Epithelial cell of proximal tubule (primary cell): Measurements from ENCODE around the gene OXSM. TPM values are rescaled to one million over a fixed set of nuclear protein-coding genes. Genes with fewer than 3 reads are reported as not detected.

Experiments
- DNase-seq: peaks from one replicate; pipeline ENCODE4 v3.0.0-alpha.2; 2011; ENCODE audit warnings: low read depth
- H3K4me3 ChIP-seq: 2 replicates; pipeline ENCODE4 v1.5.1; 2011; ENCODE audit warnings: low read depth, mild to moderate bottlenecking, low read length
- CTCF ChIP-seq: conservative IDR thresholded peaks from 2 replicates; pipeline ENCODE4 v1.5.1; 2012; ENCODE audit warnings: low read depth, mild to moderate bottlenecking, low read length
- total RNA-seq: library from RNA; depleted of rRNA; stranded (reverse); fragments of >200 nt; gene quantifications from 2 replicates; pipeline ENCODE4 v1.2.3, GENCODE V29; 2015

The OXSM gene
- total RNA-seq, 1 donor from 2014 or later, result 7.8 TPM

DNA sequence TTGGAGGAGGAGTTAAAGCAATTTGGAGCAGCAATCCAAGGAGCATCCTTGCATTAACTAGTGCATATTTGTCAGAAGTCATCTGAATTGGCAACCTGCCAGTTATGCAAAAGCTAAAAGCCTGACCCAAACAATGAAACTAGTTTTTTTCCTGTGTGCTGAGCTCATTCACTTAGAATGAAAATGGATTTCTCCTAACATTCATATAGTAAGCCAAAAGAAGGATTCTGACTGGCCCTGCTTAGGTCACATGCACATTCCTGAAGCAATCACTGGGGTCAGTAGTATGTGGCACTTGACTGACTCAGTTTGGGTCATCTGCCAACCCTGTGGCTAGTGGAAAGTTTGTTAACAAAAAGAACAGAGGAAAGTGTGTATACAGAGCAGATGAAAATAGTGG lies 30.5 kb downstream of the OXSM start:
- peak; percentile 90 for DNase-seq
- H3K4me3 ChIP-seq, result no peak overlapping the region
- TF ChIP-seq CTCF, result no peak

DNA sequence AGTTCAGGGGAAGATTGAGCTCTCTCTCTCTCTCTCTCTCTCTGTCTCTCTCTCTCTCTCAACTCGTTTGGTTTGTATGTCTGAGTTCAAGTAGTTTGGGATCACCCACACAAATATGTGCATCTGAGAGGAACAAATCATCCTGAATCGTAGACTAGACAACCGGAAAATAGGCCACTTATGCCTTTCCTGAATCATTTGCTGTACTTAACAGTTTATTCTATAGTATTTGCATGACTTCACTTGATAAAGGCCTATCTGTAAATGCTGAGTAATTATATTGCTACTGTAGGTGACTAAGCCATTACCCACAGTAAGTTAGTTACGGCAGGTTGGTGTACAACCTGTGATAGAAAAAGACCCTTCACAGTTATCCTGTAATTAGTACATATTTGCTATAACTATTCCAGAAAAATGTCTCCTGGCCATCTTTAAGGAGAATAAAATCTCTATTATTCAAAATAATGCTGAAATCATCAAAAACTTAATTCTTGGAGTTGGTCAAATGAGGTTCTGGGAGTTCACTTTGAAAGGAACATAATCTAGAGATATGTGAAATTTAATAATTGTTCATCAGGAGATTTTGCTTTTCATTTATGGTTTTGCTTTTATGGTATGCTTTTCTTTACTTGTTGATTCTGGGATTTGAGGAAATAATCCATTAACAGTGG lies 31.1 kb downstream of the OXSM start:
- H3K4me3 ChIP-seq, result no peak overlapping the region
- TF ChIP-seq CTCF, result no peak
- peak; percentile 15 for DNase-seq

- DNase-seq, result no peak
- TF ChIP-seq CTCF, result no peak
- H3K4me3 ChIP-seq, result no peak overlapping the region
Observed at GRCh38 chr3:25821746-25822573, 32.1 kb downstream of the OXSM start.

DNA sequence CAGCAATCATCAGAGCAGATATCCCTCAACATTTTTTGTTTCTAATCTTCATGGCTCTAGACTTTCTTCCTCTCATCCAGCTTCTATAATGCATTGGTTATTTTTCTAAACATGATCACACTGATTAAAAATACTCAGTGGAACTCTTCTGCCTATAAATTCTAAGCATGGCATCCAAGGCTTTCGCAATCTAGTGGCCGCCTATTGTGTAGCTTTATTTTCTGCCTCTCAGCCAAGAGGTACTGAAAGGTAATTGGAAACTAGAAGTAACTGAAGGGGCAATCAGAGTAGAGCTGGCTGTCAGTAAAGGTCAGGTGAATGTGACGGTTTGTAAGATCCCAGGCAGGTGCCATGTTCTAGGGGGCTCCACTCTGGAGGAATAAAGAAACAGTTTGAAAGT lies 33.4 kb downstream of the OXSM start:
- no peak overlapping the region for H3K4me3 ChIP-seq
- no peak for DNase-seq
- TF ChIP-seq CTCF, result no peak

DNA sequence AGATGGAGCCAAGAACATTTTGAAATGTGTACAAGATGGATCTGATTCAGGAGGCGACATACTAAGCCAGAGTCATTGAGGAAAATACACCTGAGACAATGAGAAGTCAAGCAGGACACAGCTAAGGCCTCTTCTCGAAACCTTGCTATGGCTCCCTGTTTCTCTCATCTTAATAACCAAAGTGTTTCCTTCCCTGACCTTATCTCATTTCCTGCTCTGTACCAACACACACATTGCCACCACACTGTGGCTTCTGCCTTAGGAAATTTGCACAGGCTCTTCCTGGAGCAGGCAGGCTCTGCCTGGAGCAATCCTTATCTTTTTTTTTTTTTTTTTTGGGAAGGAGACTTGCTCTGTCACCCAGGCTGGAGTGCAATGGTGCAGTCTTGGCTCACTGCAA lies 36.6 kb downstream of the OXSM start:
- no peak for DNase-seq
- no peak for TF ChIP-seq CTCF
- H3K4me3 ChIP-seq, result no peak overlapping the region

DNA sequence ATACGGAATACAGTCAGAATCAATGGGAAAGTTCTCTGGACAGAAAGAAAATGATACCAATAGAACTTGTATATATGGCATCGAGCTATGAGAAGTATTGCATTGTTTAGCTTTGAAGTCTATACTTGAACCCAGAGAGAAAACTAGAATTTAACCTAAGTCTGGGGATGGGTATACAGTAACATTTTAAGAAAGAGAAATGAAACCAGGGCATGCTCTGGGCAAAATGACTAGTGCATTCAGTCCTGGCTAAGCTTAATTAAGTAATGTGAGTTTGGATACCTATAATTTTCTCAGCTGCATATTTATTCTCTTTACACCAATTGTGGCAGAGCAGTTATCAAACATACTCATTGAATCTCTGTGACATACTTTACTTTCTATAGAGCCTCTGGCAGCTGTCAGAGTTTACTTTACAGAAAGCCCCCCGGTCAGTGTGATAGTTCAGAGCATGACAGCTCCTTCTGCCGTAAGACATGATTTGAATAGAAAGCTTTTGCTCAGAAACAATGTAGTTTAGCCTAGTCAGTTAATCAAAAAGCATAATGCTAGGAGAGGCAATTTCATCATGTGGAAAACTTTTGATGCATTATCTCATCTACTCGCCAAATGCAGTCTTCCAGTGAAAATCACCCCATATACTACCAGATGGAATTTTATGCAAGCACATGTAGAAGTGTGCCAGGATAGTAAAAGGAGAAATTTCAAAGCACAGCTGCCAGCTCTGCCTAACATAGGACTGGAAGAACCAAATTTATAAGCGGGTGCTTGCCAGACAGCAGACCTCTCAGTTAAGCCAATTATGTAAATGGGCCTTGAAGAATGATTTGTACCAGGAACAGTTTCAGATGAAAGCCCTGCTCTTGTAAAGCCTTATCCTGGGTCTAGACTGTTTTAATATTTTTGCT lies 40.7 kb downstream of the OXSM start:
- no peak for TF ChIP-seq CTCF
- no peak for DNase-seq
- no peak overlapping the region for H3K4me3 ChIP-seq
